ENCODE data around the gene SORCS2.

DNA sequence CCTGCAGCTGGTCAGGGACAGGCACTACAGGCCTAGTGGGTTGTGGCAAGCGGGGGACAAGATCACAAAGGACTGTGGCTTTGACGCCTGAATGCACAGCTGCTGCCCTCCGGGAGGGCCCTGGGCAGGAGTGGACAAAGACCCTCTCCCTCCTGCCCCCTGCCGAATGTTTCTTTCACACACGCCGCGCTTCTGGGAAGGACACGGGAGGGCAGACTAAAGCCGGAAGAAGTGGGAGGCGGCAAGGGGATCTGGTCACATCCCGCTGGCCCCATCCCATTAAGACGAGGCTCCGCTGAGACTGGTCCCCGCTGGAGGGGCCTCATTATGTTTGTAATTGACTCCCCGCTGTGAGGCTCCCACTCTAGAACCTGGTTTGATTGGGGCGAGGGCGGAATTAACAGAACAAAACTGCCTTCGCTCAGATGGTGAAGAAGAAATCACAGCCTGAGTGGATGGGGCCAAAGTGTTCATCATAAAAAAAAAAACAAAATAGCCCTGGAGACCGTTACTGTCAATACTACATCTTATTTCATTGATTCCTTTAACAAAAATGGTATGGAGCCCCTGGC, 280.2 kb downstream of the SORCS2 start:
- TF ChIP-seq, protein P1, sequence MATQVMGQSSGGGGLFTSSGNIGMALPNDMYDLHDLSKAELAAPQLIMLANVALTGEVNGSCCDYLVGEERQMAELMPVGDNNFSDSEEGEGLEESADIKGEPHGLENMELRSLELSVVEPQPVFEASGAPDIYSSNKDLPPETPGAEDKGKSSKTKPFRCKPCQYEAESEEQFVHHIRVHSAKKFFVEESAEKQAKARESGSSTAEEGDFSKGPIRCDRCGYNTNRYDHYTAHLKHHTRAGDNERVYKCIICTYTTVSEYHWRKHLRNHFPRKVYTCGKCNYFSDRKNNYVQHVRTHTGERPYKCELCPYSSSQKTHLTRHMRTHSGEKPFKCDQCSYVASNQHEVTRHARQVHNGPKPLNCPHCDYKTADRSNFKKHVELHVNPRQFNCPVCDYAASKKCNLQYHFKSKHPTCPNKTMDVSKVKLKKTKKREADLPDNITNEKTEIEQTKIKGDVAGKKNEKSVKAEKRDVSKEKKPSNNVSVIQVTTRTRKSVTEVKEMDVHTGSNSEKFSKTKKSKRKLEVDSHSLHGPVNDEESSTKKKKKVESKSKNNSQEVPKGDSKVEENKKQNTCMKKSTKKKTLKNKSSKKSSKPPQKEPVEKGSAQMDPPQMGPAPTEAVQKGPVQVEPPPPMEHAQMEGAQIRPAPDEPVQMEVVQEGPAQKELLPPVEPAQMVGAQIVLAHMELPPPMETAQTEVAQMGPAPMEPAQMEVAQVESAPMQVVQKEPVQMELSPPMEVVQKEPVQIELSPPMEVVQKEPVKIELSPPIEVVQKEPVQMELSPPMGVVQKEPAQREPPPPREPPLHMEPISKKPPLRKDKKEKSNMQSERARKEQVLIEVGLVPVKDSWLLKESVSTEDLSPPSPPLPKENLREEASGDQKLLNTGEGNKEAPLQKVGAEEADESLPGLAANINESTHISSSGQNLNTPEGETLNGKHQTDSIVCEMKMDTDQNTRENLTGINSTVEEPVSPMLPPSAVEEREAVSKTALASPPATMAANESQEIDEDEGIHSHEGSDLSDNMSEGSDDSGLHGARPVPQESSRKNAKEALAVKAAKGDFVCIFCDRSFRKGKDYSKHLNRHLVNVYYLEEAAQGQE (IDR thresholded peaks at IDR 0.05; ENCODE audit: low read depth, low read length) = no peak
- TF ChIP-seq, protein P2, sequence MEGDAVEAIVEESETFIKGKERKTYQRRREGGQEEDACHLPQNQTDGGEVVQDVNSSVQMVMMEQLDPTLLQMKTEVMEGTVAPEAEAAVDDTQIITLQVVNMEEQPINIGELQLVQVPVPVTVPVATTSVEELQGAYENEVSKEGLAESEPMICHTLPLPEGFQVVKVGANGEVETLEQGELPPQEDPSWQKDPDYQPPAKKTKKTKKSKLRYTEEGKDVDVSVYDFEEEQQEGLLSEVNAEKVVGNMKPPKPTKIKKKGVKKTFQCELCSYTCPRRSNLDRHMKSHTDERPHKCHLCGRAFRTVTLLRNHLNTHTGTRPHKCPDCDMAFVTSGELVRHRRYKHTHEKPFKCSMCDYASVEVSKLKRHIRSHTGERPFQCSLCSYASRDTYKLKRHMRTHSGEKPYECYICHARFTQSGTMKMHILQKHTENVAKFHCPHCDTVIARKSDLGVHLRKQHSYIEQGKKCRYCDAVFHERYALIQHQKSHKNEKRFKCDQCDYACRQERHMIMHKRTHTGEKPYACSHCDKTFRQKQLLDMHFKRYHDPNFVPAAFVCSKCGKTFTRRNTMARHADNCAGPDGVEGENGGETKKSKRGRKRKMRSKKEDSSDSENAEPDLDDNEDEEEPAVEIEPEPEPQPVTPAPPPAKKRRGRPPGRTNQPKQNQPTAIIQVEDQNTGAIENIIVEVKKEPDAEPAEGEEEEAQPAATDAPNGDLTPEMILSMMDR (IDR thresholded peaks at IDR 0.05) = no peak
- TF ChIP-seq TAF1 (IDR thresholded peaks at IDR 0.05; ENCODE audit: borderline replicate concordance, low read depth, low read length) = no peak
- TF ChIP-seq GABPA (IDR thresholded peaks at IDR 0.05; ENCODE audit: low read depth) = no peak
- TF ChIP-seq RAD21 (IDR thresholded peaks at IDR 0.05; ENCODE audit: low read length) = no peak
- no peak for TF ChIP-seq MXI1 (IDR thresholded peaks at IDR 0.05; ENCODE audit: low read depth, low read length)
- TF ChIP-seq POLR2AphosphoS5 (IDR thresholded peaks at IDR 0.05; ENCODE audit: low read depth, low read length) = no peak
- TF ChIP-seq, protein P3, sequence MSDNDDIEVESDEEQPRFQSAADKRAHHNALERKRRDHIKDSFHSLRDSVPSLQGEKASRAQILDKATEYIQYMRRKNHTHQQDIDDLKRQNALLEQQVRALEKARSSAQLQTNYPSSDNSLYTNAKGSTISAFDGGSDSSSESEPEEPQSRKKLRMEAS (IDR thresholded peaks at IDR 0.05; ENCODE audit: low read depth) = no peak
- TF ChIP-seq YY1 (IDR thresholded peaks at IDR 0.05; ENCODE audit: low read depth) = no peak
- TF ChIP-seq EP300 (IDR thresholded peaks at IDR 0.05; ENCODE audit: borderline replicate concordance in 1 of 2, low read depth in 1 of 2, low read length in 1 of 2) = no peak
- no peak for TF ChIP-seq FOXM1 (IDR thresholded peaks at IDR 0.05; ENCODE audit: low read depth)

Measured in SK-N-SH (cell line).